BJ (cell line): ENCODE measurements around the gene CLIC4. TPM values are rescaled to one million over a fixed set of nuclear protein-coding genes. Genes with fewer than 3 reads are reported as not detected.
"Not testable (repeated sequence)": the region's sequence is repeated elsewhere in the genome, so short reads cannot be mapped to it uniquely, and the experiment has no call there.

ENCODE experiments used
- CTCF ChIA-PET: fragments of 350-600 bp; formaldehyde crosslinking; extraction: SDS; loops from one replicate; lab custom pipeline; 2021; ENCODE audit warnings: antibody characterized with exemption, inconsistent platforms; lab: Yijun Ruan, JAX
- POLR2A ChIA-PET: fragments of 300-600 bp; sonication (Branson Sonifier 250); formaldehyde crosslinking; extraction: SDS; loops from one replicate; lab custom pipeline; 2021; ENCODE audit warnings: antibody characterized with exemption; lab: Charles Lee
- DNase-seq: peaks from one replicate; pipeline ENCODE4 v3.0.0-alpha.2; 2011; ENCODE audit warnings: low read depth
- H3K27me3 ChIP-seq: 2 replicates; pipeline ENCODE4 v1.6.0; 2011; ENCODE audit warnings: low read length; ENCODE audit not compliant: control insufficient read depth, insufficient read depth
- H3K36me3 ChIP-seq: 2 replicates; pipeline ENCODE4 v1.5.1; 2011; ENCODE audit warnings: low read length; ENCODE audit not compliant: control insufficient read depth, insufficient read depth
- H3K4me3 ChIP-seq: 2 replicates; pipeline ENCODE4 v1.5.1; 2011; ENCODE audit warnings: low read depth, mild to moderate bottlenecking, control low read depth, low read length
- CTCF ChIP-seq: IDR thresholded peaks from 2 replicates; pipeline ENCODE4 v1.5.1; 2011; ENCODE audit warnings: low read depth, mild to moderate bottlenecking, control low read depth, inconsistent platforms, low read length, moderate library complexity; ENCODE audit not compliant: insufficient read depth
- polyA plus RNA-seq: library from polyadenylated mRNA; depleted of rRNA; stranded (reverse); fragments of >200 nt; gene quantifications from 2 replicates; pipeline ENCODE4 v1.2.3, GENCODE V29; 2011

CLIC4 gene
- polyA plus RNA-seq, 1 experiment = 275 TPM

GRCh38 chr1:24822887-24823286 is 77.6 kb downstream of the CLIC4 start:
- ChIA-PET CTCF (interaction anchor here (0.8 to 2.4 kb wide), 3 partner anchors 12 to 135 kb away, joined by 3 to 12 read pairs (median 5); no protein-coding TSS in a partner anchor), POLR2A (interaction anchor here (0.6 to 0.7 kb wide), 2 partner anchors 54 to 494 kb away, joined by 3 read pairs; no protein-coding TSS in a partner anchor)
- DNase-seq = no peak

GRCh38 chr1:24823486-24823885 is 78.2 kb downstream of the CLIC4 start:
- CTCF ChIA-PET = interaction anchor here (1.0 to 2.4 kb wide), 2 partner anchors 11 to 136 kb away, joined by 5 to 12 read pairs; no protein-coding TSS in a partner anchor
- DNase-seq, H3K27me3 ChIP-seq, H3K4me3 ChIP-seq, H3K36me3 ChIP-seq: not testable (repeated sequence)
- POLR2A ChIA-PET = interaction anchor here (0.6 to 0.7 kb wide), 3 partner anchors 55 to 493 kb away, joined by 3 read pairs; no protein-coding TSS in a partner anchor

More at GRCh38 chr1:24822887-24823286, 77.6 kb downstream of the CLIC4 start:
- H3K4me3 ChIP-seq = no peak overlapping the region
- no peak for TF ChIP-seq CTCF
- H3K27me3 ChIP-seq = no peaks in the 10 kb centered on the region
- H3K36me3 ChIP-seq = peaks cover 1% of the 10 kb centered on the region; the same call in 1 of the 2 replicates

- no peak for TF ChIP-seq CTCF
- ChIA-PET CTCF (interaction anchor here (0.8 to 4.5 kb wide), 5 partner anchors 11 to 192 kb away, joined by 3 to 34 read pairs (median 5); no protein-coding TSS in a partner anchor), POLR2A (no interaction called here)
- Histone ChIP-seq H3K27me3 (no peaks in the 10 kb centered on the region), H3K4me3 (no peak overlapping the region), H3K36me3 (peaks cover 1% of the 10 kb centered on the region; the same call in 1 of the 2 replicates)
- DNase-seq = no peak
Measured at GRCh38 chr1:24825174-24825573, 79.9 kb downstream of the CLIC4 start.

DNA sequence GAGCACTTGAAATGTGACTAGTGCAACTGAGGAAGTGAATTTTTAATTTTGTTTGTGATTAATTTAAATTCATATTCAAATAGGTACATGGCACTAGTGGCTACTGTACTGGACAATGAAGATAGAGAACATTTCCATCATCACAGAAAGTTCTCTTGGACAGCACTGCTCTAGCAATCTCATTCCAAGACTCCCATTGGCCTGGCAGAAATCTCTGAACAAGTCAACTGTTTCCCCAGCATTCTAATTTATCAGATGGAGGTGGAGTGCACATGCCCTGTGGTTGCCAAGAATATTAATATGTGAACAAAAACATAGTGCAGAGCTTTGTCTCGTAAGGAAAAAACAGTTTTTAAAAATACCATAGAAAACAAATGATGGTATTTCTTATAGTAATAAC is 81.3 kb downstream of the CLIC4 start:
- no peak for DNase-seq
- Histone ChIP-seq H3K27me3 (no peaks in the 10 kb centered on the region), H3K36me3 (no peaks in the 10 kb centered on the region), H3K4me3 (no peak overlapping the region)
- TF ChIP-seq CTCF = no peak
- CTCF ChIA-PET = interaction anchor here (0.8 to 5.6 kb wide), 5 partner anchors 10 to 139 kb away, joined by 3 to 34 read pairs (median 25); partner anchors contain the start of gene CLIC4
- POLR2A ChIA-PET = no interaction called here

GRCh38 chr1:24827379-24828135 is 82.3 kb downstream of the CLIC4 start:
- DNase-seq = no peak
- ChIA-PET CTCF (interaction anchor here (0.6 to 5.6 kb wide), 9 partner anchors 9 to 629 kb away, joined by 3 to 34 read pairs (median 8); partner anchors contain the start of gene CLIC4), POLR2A (interaction anchor here (0.7 kb wide), 1 partner anchor 14 kb away, joined by 6 read pairs; no protein-coding TSS in a partner anchor)
- no peak overlapping the region for H3K4me3 ChIP-seq
- H3K36me3 ChIP-seq = no peaks in the 10 kb centered on the region
- no peaks in the 10 kb centered on the region for H3K27me3 ChIP-seq
- no peak for TF ChIP-seq CTCF
